Progenitor cell of endocrine pancreas (in vitro differentiated cells): ENCODE measurements around the gene NDUFC2. TPM values are rescaled to one million over a fixed set of nuclear protein-coding genes. Genes with fewer than 3 reads are reported as not detected.
A peak's percentile ranks its signal among the peaks of the same experiment; 100 is the strongest.

ENCODE experiments used
- DNase-seq: peaks from one replicate; pipeline ENCODE4 v3.0.0; 2021; ENCODE audit warnings: low spot score; ENCODE audit not compliant: unreplicated experiment
- H3K27ac Mint-ChIP-seq: 2 replicates; pipeline ENCODE4 v1.8.0; 2021; ENCODE audit warnings: mild to moderate bottlenecking, moderate library complexity, mixed read lengths
- H3K27me3 Mint-ChIP-seq: 2 replicates; pipeline ENCODE4 v1.8.0; 2021; ENCODE audit warnings: mixed read lengths
- H3K36me3 Mint-ChIP-seq: 2 replicates; pipeline ENCODE4 v1.8.0; 2022; ENCODE audit warnings: mixed read lengths; ENCODE audit not compliant: insufficient read depth
- H3K4me1 Mint-ChIP-seq: 2 replicates; pipeline ENCODE4 v1.8.0; 2021; ENCODE audit warnings: low read depth, mixed read lengths
- H3K4me3 Mint-ChIP-seq: 2 replicates; pipeline ENCODE4 v1.8.0; 2021; ENCODE audit warnings: low read depth, mild to moderate bottlenecking, moderate library complexity, mixed read lengths
- H3K9me3 Mint-ChIP-seq: 2 replicates; pipeline ENCODE4 v1.8.0; 2021; ENCODE audit warnings: low read depth, mixed read lengths
- CTCF ChIP-seq: fragments of 200-600 bp; sonication (generic); IDR thresholded peaks from one replicate; pipeline ENCODE4 v1.5.0; 2021; ENCODE audit warnings: antibody characterized with exemption, mild to moderate bottlenecking; ENCODE audit not compliant: unreplicated experiment
- total RNA-seq: library from RNA; stranded (reverse); gene quantifications from 2 replicates; pipeline ENCODE4 v1.2.1, GENCODE V29; 2021

The NDUFC2 gene
- total RNA-seq, 1 donor from 2014 or later = 177 TPM

- Mint-ChIP-seq H3K27me3 (no peaks in the 10 kb centered on the region), H3K9me3 (no peaks in the 10 kb centered on the region), H3K4me3 (no peak overlapping the region), H3K36me3 (no peaks in the 10 kb centered on the region), H3K4me1 (peaks cover 3% of the 10 kb centered on the region), H3K27ac (peak overlapping the region; percentile 24)
- TF ChIP-seq CTCF = no peak
- no peak for DNase-seq
Measured at GRCh38 chr11:78050964-78051831, 28.5 kb downstream of the NDUFC2 start.

- Mint-ChIP-seq H3K27ac (no peak overlapping the region), H3K4me1 (peaks cover 8% of the 10 kb centered on the region), H3K9me3 (no peaks in the 10 kb centered on the region), H3K4me3 (no peak overlapping the region), H3K36me3 (no peaks in the 10 kb centered on the region), H3K27me3 (peaks cover 7% of the 10 kb centered on the region)
- no peak for DNase-seq
- TF ChIP-seq CTCF = no peak
Measured at GRCh38 chr11:78049348-78049747, 30.3 kb downstream of the NDUFC2 start.

GRCh38 chr11:78048561-78048960 is 31.1 kb downstream of the NDUFC2 start:
- peaks cover 8% of the 10 kb centered on the region for H3K27me3 Mint-ChIP-seq
- no peak for TF ChIP-seq CTCF
- H3K9me3 Mint-ChIP-seq = no peaks in the 10 kb centered on the region
- no peaks in the 10 kb centered on the region for H3K36me3 Mint-ChIP-seq
- H3K4me1 Mint-ChIP-seq = peaks cover 8% of the 10 kb centered on the region
- no peak overlapping the region for H3K4me3 Mint-ChIP-seq
- no peak overlapping the region for H3K27ac Mint-ChIP-seq
- DNase-seq = no peak

GRCh38 chr11:78046486-78046854 is 33.2 kb downstream of the NDUFC2 start:
- H3K4me3 Mint-ChIP-seq = no peak overlapping the region
- peaks cover 8% of the 10 kb centered on the region for H3K4me1 Mint-ChIP-seq
- H3K27ac Mint-ChIP-seq = no peak overlapping the region
- no peak for DNase-seq
- no peak for TF ChIP-seq CTCF
- H3K36me3 Mint-ChIP-seq = no peaks in the 10 kb centered on the region
- no peaks in the 10 kb centered on the region for H3K9me3 Mint-ChIP-seq
- H3K27me3 Mint-ChIP-seq = peaks cover 13% of the 10 kb centered on the region

GRCh38 chr11:78045851-78046485 is 33.7 kb downstream of the NDUFC2 start:
- Mint-ChIP-seq H3K27ac (no peak overlapping the region), H3K4me3 (peak overlapping the region; percentile 53), H3K36me3 (no peaks in the 10 kb centered on the region)

More at GRCh38 chr11:78045851-78046485, 33.7 kb downstream of the NDUFC2 start:
- H3K4me1 Mint-ChIP-seq = peaks cover 5% of the 10 kb centered on the region
- peak; percentile 82 for DNase-seq
- peaks cover 13% of the 10 kb centered on the region for H3K27me3 Mint-ChIP-seq
- TF ChIP-seq CTCF = peak; percentile 99
- no peaks in the 10 kb centered on the region for H3K9me3 Mint-ChIP-seq
